ENCODE data around the gene CHAMP1.
"Not testable (repeated sequence)": the region's sequence is repeated elsewhere in the genome, so short reads cannot be mapped to it uniquely, and the experiment has no call there.

GRCh38 chr13:114353382-114353781 lies 39.1 kb downstream of the CHAMP1 start:
- TF ChIP-seq, protein P1, sequence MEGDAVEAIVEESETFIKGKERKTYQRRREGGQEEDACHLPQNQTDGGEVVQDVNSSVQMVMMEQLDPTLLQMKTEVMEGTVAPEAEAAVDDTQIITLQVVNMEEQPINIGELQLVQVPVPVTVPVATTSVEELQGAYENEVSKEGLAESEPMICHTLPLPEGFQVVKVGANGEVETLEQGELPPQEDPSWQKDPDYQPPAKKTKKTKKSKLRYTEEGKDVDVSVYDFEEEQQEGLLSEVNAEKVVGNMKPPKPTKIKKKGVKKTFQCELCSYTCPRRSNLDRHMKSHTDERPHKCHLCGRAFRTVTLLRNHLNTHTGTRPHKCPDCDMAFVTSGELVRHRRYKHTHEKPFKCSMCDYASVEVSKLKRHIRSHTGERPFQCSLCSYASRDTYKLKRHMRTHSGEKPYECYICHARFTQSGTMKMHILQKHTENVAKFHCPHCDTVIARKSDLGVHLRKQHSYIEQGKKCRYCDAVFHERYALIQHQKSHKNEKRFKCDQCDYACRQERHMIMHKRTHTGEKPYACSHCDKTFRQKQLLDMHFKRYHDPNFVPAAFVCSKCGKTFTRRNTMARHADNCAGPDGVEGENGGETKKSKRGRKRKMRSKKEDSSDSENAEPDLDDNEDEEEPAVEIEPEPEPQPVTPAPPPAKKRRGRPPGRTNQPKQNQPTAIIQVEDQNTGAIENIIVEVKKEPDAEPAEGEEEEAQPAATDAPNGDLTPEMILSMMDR (IDR thresholded peaks at IDR 0.05) = not testable (repeated sequence)
- not testable (repeated sequence) for TF ChIP-seq EZH2 (IDR thresholded peaks at IDR 0.05)
